Brain pericyte (primary cell): ENCODE results near the gene BPGM.

Source experiments
- DNase-seq: peaks from one replicate; pipeline ENCODE4 v3.0.0-alpha.2; 2012; ENCODE audit warnings: low read depth, low spot score

Gene BPGM

GRCh38 chr7:134718211-134718875 is 71.7 kb downstream of the BPGM start:
- DNase-seq, result no peak

- DNase-seq, result peak; percentile 78
Measured at GRCh38 chr7:134720091-134720935, 73.7 kb downstream of the BPGM start.

GRCh38 chr7:134721171-134721570 is 74.5 kb downstream of the BPGM start:
- DNase-seq, result no peak

- no peak for DNase-seq
Measured at GRCh38 chr7:134722786-134723322, 76.2 kb downstream of the BPGM start.

GRCh38 chr7:134723892-134724291 is 77.2 kb downstream of the BPGM start:
- DNase-seq, result no peak

- DNase-seq, result no peak
Measured at GRCh38 chr7:134724606-134725005, 78.0 kb downstream of the BPGM start.

- no peak for DNase-seq
Measured at GRCh38 chr7:134726581-134726980, 79.9 kb downstream of the BPGM start.

- DNase-seq, result no peak
Measured at GRCh38 chr7:134727711-134728110, 81.1 kb downstream of the BPGM start.
